GM19099 (cell line): ENCODE measurements around the gene PRCP.

Experiments used
- POLR2A ChIP-seq: IDR thresholded peaks from 3 replicates; pipeline ENCODE4 v1.6.1; 2011; ENCODE audit warnings: low read depth; ENCODE audit not compliant: insufficient read length; ENCODE audit errors: extremely low read depth

The PRCP gene

DNA sequence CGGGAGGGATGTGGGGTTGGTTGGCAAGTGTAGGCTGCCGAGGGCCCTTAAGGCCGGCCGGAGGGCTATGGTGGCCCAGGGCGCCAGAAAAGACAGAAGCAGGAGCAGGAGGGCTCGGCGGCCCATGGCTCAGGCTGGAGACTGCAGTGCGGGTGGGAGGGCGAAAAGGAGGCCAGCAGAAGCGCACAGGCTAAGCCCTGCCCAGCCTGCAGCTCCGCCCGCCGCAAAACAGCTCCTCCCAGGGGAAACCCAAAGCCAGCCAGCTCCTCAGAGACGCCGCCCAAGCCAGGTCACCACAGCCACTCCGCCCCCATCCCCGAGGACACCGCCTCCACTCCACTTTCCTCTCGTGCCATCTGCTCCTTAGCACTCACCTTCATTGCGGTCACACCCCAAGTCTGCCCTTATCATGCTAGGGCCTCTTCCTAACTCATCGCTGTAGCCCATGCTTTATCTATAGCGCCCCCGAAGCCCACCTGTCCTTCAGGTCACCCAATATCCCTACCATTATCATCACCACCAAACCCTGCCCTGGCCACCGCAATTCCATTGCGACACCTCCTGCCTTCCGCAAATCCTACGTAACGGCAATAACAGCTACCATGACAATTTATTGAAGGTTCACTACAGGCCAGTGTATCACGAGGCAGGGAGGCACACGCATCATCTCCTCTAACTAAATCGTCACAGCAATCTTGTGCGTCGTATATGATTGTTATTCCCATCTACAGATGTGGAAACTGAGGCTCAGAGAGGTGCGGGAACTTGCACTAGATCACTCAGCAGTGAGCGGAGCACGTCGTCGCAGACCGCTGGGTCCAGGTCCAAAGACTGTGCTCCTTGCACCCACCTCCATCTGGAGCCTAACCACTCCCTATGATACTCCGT lies at the start of gene PRCP:
Gene PRCP, minus strand, starts transcription at position 154 of the 888 bp plus-strand sequence. Its CDS starts 28 bp downstream, at position 126.
- TF ChIP-seq POLR2A, result peak; percentile 82

DNA sequence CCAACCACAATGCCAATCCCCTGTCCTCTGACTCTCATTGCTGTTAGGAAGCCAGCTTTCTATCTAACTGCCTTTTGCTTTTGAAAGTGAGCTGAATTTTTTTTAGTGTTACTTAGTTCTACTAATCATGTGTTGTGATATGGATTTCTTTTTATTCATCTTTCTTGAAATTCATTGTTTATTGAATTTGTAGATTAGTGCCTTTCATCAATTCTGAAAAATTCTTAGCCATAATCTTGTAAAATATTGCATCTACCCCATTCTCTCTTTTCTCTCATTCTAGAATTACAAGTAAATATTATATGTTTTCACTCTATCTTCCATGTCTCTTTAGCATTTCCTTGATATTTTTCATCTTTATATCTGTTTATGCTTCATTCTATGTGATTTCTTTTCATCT lies 49.1 kb upstream of the PRCP start:
- no peak for TF ChIP-seq POLR2A

DNA sequence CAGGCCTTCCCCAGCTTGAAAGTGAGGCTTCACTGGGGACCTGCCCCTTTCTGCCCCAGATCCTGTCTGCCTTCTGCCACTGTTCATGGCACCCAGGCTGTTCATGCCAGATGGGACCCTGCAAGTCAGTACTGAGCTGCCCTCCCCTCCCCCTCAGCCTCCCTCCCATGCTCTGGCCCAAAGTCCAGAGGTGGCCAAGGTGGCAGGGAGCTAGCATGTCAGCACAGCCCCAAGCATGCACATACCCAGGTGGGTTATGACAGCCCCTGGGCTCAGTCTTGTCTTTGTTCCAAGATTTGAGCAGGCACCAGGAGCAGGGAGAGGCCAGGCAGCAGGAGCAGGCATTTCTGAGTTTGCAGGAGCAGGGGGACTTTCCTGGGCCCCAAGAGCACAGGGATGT lies 45.5 kb upstream of the PRCP start:
- TF ChIP-seq POLR2A, result no peak

DNA sequence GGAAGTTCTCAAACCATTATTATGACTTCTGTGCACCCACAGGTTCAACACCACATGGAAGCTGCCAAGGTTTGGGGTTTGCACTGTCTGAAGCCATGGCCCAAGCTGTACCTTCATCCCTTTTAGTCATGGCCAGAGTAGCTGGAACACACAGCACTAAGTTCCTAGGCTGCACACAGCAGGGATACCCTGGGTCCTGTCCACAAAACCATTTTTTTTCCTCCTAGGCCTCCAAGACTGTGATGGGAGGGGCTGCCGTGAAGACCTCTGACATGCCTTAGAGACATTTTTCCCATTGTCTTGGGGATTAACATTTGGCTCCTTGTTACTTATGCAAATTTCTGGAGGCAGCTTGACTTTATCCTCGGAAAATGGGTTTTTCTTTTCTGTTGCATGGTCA lies 44.0 kb upstream of the PRCP start:
- TF ChIP-seq POLR2A, result no peak

DNA sequence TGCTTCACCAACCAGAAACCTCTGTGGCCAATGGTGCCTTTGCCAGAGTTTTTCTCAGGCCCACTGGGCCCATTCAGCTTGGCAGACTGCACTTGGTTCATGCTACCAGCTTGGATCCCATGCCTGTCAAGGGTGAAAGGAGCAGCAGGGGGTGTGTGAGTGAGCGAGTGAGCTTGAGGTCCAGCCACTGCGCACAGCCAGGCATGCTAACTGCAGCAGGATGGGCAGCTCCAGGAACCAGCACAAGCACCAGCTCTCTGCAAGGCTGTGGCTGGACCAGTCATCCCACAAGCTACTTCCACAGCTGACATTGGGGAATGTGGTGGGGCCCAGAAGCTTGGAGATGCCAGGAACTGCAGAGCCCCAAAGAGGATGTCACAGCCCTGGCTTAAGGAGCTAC lies 42.1 kb upstream of the PRCP start:
- no peak for TF ChIP-seq POLR2A

DNA sequence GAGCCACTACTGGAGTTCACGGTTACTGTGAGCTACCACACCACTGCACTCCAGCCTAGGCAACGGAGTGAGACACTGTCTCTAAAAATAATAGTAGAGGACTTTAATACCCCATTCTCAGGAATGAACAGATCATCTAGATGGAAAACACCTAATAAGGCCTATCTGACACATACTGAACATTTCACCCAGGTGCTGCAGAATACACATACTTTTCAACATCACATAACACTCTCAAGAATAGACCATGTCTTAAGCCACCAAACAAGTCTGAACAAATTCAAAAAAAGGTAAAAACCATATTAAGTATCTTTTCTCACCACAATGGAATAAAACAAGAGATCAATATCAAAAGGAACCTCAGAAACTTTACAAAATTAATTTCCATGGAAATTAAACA lies 39.2 kb upstream of the PRCP start:
- no peak for TF ChIP-seq POLR2A

DNA sequence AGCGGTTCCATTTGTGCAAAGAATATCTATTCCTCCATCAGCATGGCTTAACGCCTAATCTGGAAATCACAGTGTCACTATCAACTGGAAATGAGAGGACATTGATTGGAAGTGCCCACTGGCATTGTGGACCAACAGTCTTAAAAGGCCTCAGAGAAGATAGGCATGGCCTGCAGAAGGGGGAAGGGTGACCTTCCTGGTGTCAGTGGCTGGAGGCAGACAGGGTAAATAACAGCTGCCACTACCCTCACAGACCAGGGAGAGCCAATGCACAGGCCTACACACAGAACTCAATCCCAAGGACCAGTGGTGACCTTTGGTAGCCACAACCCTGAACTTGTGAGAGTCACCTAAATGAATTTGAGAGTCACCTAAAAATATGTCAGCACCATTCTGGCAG lies 37.3 kb upstream of the PRCP start:
- TF ChIP-seq POLR2A, result no peak

DNA sequence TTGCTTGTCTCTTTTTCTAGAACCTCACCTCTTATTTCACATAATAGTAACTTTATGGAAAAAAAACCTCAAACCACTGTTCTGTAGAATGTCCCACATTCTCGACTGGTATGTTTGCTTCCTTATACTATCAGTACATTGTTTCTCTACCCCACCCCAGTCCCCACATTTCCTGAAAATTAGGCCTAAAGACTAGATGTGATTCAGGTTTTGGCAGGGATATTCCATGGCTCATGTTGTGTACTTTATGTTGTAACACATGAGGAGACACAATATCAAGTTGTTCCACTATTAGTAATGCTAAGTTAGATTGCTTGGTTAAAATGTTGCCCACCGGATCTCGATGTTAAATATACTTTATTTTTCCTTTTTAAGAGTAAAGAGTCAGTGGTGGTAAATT lies 36.0 kb upstream of the PRCP start:
- TF ChIP-seq POLR2A, result no peak

DNA sequence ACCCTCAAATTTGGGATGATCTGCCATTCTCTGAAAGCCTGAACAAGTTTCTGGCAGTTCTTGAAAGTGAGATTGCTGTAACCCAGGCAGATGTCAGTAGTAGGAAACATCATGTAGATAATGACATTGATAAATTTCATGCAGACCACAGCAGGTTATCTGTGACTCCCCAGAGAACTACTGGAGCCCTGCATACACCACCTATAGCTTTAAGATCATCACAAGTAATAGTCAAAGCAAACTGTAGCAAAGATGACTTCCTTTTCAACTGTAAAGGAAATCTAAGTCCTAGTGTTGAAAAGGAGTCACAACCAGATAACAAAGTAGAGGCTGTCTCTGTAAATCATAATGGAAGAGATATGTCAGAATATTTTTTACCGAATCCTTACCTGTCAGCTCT lies 32.3 kb upstream of the PRCP start:
- no peak for TF ChIP-seq POLR2A

DNA sequence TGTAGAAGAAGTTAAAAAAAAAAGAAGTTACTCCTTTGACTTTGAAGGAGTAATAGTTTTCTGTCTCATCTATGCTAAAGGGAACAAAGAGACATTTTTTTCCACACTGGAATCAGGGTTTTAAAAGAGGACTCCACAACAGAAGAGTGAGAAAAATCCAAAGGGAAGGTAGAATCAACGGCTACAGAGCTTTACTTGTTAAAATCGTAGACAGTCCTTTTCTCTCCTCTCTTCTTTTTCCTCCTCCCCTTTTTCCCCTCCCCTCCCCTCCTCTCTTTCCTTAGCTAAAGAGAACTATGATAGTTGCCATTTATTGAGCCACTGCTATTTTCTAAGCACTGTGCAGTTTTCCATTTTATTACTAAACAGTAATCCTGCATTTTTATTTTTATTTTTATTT lies 30.5 kb upstream of the PRCP start:
- TF ChIP-seq POLR2A, result no peak

DNA sequence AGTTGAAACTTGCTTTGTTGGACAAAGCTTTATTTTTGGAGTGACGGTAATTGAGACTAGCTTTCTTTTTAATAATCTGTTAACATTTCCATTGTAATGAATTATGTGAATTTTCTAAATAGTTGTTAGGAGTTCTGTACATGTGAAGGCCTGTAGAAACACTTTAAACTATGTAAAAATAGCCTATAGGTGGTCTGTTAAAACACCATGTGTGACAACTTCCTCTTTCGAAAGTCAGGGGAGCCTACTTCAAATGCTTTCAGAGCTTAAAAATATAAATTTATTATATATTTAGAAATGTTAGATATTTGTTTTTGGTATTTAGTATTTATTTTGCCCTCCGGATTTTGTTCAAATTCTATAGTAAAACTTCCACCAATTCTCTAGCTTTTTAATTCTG lies 30.0 kb upstream of the PRCP start:
- no peak for TF ChIP-seq POLR2A

DNA sequence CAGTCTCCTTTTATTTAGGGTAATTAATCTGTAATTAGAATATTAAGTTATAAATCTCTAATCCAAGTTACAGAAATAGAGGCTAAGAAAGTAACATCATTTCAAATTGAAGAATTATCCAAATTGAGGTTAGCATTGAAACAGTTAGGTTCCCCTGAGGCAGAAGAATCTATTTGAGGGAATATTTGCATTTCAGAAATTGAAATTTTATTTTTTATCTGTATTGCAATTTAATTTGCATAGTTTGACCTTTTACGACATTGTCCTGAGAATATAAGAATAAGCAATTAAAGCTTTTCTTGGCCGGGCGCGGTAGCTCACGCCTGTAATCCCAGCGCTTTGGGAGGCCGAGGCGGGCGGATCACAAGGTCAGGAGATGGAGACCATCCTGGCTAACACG lies 28.9 kb upstream of the PRCP start:
- TF ChIP-seq POLR2A, result no peak

DNA sequence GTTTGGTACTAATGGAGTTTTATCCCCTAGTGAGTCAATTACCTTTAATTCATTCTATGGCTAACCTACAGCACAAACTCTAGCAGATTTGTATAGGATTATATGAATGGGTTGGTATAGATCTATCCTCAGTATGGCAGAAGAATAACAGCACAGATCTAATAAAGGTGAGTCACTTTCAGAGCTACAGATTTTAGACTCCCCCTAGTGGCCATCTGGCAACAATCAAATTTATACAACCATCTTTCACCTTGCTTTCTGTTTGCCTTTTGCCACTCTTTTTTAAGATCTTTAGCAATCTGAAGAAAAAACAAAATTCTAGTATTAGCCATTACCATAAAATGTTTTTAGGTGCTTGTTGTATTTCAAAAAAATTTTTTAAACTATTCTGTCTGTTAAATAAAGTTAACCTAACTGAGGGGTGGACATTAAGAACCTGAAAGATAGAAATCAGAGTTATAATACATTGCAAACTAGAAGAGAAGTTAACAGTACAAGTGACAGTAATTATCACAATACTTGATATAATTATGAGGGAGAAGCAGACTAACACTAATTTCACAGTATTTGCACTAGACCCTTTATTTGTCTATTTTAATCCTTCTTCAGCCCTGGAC lies 27.1 kb upstream of the PRCP start:
- no peak for TF ChIP-seq POLR2A

DNA sequence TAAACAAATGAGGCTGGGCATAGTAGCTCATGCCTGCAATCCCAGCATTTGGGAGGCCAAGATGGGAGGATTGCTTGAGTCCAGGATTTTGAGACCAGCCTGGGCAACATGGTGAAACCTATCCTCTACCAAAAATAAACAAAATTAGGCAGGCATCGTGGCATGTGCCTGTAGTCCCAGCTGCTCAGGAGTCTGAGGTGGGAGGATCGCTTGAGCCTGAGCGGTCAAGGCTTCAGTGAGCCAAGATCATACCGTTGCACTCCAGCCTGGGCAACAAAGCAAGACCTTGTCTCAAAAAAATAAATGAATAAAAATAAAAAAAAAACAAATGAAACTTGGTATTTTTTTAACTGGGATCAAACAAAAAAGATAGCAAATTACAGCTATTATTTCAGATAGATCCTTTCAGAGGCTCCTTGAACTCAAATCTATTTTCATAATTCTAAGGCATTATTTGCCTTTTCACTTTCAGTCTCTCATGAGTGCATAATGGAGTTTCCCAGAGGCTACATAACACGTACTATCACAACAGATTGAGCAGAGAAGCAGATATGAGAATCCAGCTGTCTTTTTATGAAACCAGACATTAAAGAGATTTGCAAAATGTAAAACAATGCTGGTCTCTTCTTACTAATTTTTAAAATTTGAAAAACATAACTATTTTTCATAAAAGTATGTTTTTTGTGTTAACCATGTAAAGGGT lies 24.4 kb upstream of the PRCP start:
- no peak for TF ChIP-seq POLR2A

DNA sequence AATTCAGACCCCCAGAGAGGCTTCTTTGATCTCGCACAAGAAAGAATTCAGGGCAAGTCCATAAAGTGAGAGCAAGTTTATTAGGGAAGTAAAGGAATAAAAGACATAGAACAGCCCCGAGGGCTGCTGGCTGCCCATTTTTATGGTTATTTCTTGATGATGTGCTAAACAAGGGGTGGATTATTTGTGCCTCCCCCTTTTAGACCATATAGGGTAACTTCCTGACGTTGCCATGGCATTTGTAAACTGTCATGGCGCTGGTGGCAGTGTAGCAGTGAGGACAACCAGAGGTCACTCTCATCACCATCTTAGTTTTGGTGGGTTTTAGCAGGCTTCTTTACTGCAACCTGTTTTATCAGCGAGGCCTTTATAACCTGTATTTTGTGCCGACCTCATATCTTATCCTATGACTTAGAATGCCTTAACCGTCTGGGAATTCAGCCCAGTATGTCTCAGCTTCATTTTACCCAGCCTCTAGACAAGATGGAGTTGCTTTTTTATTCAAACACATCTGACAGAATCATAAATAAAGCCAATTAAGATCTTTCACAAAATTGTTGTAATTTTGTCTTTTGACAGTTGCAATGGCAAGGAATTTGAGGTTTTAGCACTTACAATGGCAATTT lies 8.9 kb upstream of the PRCP start:
- TF ChIP-seq POLR2A, result no peak
